ENCODE results near the gene PLXND1.
"Not testable (repeated sequence)": the region's sequence is repeated elsewhere in the genome, so short reads cannot be mapped to it uniquely, and the experiment has no call there.

Gene PLXND1, protein sequence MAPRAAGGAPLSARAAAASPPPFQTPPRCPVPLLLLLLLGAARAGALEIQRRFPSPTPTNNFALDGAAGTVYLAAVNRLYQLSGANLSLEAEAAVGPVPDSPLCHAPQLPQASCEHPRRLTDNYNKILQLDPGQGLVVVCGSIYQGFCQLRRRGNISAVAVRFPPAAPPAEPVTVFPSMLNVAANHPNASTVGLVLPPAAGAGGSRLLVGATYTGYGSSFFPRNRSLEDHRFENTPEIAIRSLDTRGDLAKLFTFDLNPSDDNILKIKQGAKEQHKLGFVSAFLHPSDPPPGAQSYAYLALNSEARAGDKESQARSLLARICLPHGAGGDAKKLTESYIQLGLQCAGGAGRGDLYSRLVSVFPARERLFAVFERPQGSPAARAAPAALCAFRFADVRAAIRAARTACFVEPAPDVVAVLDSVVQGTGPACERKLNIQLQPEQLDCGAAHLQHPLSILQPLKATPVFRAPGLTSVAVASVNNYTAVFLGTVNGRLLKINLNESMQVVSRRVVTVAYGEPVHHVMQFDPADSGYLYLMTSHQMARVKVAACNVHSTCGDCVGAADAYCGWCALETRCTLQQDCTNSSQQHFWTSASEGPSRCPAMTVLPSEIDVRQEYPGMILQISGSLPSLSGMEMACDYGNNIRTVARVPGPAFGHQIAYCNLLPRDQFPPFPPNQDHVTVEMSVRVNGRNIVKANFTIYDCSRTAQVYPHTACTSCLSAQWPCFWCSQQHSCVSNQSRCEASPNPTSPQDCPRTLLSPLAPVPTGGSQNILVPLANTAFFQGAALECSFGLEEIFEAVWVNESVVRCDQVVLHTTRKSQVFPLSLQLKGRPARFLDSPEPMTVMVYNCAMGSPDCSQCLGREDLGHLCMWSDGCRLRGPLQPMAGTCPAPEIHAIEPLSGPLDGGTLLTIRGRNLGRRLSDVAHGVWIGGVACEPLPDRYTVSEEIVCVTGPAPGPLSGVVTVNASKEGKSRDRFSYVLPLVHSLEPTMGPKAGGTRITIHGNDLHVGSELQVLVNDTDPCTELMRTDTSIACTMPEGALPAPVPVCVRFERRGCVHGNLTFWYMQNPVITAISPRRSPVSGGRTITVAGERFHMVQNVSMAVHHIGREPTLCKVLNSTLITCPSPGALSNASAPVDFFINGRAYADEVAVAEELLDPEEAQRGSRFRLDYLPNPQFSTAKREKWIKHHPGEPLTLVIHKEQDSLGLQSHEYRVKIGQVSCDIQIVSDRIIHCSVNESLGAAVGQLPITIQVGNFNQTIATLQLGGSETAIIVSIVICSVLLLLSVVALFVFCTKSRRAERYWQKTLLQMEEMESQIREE (N-terminal part only)

DNA sequence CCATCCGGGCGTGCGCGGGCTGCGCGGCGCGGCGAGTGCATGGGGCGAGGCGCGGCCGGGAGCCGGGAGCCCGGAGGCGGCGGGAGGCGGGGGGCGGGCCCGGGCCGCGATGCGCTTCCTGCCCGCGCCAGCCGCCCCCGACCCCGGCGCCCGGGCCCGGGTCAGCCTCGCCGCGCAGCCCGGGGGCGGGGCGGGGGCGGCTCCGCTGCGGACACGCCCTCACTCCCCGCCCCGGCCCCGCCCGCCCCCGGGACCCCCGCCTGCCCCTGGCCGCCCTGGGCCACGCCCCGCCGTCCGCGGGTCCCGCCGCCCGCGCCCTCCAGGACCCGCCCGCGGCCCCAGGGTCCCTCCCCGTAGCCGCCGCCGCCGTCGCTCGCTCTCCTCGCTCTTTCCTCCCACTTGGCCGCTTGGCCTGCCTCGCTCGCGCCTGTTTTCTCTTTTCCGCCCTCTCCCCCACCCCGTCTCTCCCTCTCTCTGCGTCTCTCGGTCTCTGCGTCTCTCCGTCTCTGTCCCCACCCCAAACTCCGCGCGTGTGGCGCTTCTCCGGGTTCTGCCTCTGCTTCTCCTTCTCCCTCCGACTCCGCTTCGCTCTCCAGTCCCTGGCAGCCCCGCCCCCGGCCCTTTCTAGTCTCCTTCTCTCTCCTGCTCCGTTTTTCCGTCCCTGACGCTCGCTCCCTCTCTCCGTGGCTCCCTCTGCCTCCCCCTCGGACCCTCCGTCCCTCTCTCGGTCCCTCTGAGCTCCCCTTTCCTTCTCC is at the start of gene PLXND1:
TSS of gene PLXND1 (minus strand) at position 41 of the 755 bp plus-strand sequence. CDS start at position 4, 37 bp downstream.
- DNase-seq = peak; percentile 87

DNA sequence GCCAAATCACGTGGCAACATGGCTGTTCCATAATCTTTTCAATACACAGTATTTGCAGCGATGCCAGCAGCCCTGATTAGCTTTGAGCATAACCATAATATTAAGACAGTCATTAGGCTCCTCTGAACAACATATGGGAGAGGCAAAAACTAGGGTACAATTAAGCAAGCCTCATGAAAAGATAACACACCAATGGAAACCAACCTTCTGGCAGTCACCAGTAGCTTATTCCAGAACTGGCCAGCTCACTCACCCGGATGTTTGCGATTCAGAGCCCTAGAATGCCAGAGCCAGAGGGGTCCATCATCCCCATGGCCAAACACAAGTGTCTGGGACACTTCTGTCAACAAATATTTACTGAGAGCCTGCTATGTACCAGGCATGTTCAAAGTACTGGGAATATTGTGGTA is 48.8 kb upstream of the PLXND1 start:
- no peak for DNase-seq

DNA sequence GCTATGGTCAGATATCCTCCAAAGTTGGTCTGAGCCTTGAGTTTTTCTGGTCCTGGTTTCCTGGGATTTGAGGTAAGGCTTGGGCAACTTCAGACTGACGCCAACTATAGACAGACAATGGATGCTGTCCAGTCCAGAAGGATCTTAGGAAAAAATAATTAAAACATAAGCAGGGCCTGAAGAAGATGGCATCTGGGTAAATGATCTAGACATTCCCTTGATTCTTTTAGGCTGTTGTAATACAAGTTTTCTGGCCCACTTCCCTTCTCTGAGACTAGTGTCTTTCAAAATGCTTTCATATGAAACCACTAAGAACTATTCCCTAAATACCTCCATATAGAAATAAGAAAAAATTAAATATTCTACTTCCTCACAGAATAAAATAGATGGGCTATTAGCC is 47.7 kb upstream of the PLXND1 start:
- DNase-seq = no peak

DNA sequence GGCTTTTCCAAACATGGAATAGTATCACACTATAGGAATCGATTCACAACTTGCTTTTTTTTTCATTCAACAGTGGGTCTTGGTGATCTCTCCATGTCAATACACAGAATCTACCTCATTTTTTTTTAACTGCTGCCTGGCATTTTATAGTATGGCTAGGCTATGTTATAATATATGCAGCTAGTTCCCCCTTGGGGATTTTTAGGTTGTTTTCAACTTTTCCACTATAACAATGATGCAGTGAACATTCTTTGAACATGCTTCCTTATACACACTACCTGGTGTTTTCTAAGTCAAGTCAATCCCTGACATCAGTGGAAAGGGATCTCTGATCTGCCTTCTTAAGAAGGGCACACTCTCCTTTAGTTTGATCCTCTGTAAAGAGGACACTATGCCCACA is 46.5 kb upstream of the PLXND1 start:
- no peak for DNase-seq

DNA sequence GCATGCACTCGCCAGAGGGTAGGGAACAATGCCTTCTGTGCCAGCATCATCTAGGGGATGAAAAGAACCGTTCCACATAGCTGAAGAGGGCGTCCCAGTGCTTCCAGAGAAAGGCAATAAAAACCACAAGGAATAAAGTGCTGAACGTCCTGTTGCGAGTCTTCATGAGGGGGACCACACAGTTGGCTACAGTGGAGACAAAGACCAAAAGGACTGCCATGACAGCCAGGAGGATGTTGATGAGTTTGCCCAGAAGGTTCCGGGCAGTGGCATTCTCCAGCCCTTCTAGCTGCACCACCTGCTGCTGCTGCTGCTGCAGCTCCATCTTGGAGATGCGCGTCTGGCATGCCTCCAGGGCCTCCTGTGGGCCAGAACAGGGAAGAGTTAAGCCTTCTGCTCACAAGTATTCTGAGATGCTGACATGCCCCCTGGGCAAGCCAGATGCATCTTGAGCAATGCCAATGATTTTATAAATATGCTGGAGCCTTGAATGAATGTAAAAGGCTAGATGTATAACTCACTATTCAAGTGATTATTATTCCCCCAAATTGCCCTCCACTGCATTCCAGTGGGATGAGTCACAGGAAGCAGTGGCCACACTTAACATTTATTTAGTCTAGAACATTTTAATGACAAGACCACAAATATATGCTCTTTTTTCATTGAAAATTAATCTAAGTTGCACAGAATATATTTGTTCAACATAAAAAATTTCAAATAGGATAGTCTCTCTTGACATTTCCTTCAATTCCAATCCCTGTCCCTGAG is 45.1 kb upstream of the PLXND1 start:
- DNase-seq = peak; percentile 28

DNA sequence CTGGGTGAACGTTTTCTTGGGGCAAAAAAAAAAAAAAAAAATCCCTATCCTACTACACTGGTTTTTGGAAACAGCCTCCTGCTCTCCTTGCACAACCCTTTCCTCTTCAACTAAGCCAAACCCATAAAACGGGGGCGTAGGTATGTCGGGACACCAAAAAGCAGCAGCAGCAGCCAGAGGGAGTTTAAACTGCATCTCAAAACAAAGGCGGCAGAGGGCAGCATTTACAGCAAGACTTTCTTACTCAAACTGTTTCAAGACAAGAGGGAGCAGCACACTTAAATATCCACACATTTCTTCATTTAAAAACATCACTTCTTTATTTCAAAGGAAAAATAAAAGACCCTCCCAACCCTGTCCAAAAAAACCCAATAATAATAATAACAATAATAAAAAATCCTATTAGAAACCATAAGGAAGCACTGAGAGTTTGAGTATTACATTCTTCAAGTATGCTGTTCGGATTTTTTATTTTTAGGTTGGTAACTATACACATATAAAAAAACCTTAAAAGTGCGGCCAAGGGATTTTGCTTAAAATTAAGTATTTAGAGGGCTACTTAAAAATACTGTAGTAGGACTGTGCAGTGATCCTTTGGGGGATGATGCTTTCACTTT is 43.9 kb upstream of the PLXND1 start:
- DNase-seq = peak; percentile 85

DNA sequence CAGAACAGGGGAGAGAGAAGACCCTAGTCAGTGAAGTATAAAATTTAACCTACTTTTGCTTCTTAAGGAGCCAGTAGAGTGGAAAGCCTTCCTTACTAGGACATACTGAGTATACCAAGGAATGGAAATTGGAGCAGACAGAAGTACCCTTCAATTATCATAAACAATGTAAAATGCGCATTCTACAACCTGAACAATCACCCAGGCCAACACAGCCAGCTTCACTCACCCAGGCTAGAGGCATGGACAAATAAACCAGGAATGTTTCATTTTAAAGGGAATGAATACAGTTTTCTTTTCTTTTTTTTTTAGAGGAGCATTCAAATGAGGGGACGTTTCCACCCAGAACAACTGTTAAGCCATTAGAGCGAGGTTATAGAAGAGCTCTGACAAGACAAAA is 41.9 kb upstream of the PLXND1 start:
- no peak for DNase-seq

DNA sequence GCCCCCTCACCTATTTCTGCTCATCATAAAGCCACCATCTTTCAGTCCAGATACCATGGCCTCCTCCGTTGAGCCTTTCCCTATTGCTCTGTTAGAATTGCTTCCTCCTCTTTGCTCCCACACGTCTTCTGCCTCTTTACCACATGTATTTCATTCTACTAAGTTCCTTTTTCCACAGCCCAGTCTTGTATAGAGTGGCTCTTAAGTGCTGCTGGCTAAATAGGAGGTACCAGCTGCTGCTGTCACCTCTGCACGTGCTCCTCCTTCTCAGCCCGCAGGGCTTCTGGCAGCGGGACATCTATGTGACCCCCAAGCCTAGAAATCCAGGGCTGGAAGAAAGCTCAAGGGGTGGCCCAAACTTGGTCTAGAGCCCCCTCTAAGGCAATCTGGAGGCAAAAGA is 38.8 kb upstream of the PLXND1 start:
- no peak for DNase-seq

DNA sequence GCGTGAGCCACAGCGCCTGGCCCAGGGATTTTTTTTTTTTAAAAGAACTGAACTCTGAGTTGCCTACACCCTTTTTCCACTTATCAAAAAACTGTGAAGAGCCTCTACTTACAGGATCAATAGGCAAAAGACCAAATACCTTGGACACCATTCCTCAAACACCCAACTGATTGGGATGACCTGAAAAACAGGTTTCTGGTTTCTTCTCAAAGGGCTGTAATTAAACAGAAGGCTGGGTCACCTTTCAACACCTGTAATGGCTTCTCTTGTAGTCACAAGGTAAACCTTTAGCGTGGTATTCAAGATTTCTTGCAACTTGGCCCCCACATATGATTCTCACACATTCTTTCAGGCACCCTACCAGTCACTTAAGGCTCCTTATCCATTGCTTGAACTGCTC is 38.4 kb upstream of the PLXND1 start:
- DNase-seq = no peak

DNA sequence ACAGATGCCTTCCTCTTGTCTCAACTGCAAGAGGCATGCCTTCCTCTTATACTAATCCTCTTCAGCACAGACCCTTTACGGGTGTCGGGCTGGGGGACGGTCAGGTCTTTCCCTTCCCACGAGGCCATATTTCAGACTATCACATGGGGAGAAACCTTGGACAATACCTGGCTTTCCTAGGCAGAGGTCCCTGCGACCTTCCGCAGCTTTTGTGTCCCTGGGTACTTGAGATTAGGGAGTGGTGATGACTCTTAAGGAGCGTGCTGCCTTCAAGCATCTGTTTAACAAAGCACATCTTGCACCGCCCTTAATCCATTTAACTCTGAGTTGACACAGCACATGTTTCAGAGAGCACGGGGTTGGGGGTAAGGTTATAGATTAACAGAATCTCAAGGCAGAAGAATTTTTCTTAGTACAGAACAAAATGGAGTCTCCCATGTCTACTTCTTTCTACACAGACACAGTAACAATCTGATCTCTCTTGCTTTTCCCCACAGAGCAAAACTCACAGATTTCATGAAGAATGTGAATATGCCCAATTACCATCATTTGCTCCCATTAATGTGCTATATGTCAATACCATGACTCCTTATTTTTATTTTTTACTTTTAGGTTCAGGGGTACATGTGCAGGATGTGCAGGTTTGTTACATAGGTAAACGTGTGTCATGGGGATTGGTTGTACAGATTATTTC is 35.2 kb upstream of the PLXND1 start:
- DNase-seq = not testable (repeated sequence)

DNA sequence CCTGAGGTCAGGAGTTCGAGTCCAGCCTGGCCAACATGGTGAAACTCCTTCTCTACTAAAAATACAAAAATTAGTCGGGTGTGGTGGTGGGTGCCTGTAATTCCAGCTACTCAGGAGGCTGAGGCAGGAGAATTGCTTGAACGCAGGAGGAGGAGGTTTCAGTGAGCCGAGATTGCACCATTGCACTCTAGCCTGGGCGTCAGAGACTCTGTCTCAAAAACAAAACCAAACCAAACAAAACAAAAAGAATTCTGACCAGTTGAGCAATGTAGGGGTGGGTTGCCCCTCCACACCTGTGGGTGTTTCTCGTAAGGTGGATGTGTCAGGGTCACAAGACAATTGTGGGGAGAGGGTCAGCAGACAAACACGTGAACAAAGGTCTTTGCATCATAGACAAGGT is 34.5 kb upstream of the PLXND1 start:
- DNase-seq = not testable (repeated sequence)

DNA sequence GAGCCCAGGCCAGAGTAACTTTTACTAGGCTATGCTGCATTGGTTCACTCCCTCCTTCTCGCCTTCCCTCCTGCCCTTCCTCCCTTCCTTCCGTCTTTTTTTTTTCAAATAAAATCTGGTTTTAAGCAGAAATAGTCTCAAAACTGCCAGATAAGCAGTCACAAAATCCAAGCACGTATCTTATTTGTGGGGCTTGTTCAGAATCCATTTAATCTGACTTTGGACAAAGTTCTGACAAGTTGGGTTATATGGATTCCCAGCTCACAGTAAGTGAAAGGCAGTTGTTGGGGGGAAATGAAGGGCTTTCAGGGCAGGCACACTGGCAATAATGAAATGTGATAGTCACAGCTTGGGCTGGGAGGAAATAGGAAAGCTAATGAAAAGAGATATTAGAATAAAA is 32.0 kb upstream of the PLXND1 start:
- no peak for DNase-seq

DNA sequence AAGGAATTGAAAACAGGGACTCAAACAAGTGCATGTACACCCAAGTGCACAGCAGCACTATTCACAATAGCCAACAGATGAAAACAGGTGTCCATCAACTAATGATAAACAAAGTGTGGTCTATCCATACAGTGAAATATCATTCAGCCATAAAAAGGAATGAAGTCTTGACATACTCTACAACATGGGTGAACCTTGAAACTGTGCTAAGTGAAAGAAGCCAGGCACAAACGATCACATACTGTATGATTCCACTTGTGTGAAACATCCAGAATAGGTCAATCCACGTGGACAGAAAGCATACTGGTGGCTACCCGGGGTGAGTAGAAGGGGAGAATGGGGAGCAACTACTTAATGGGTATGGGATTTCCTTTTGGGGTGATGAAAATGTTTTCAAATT is 29.6 kb upstream of the PLXND1 start:
- DNase-seq = no peak

DNA sequence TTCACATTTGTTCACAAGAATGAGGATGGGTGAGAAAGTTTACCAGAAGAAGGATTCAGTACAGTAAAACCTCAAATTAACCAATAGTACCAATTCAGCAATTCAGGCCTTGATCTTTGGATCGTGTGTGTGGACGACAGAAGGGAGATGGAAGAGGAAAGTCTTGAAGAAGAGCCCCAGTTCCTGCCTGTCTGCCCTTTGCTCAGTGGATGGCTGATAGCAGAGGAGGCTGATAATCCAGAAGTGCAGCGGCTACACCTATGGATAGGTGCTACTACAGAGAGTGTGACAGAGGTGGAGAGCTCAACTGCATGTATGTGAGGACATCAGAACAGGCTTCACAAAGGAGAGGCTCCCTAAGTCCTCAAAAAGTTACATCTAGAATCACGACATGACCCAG is 29.2 kb upstream of the PLXND1 start:
- DNase-seq = no peak

DNA sequence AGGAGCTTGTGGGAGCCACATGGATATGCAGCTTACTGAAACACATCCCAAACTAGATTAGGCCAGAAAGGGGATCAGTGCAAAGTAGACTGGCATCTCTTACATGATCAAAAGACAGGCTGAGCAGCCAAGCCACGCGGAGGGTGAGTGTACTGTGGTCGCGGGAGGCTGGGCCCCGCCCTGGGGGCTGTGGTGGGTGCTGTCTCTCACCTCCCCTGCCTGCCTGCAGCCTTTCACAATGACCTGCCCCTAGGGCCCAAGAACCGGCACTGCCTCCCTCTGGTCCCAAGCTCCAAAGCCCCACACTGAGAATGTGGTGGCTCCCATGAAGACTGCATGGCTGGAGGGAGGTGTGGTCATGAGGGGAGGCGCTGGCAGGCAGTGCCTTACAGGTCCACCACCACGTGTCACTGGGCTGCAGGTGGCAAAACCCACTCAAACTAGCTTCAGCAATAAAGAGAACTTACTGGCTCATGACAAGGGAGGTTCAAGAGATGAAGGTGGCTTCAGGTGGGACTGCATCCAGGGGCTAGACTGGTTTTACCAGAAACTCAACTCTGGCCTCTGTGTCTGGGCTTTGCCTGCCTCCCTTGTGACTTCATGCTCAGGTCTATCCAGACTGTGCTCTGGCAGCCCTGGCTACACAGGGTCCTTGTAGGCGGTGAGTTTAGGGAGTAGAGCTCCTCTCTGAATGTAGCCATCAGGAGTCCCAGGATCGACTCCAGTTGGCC is 27.4 kb upstream of the PLXND1 start:
- no peak for DNase-seq

DNA sequence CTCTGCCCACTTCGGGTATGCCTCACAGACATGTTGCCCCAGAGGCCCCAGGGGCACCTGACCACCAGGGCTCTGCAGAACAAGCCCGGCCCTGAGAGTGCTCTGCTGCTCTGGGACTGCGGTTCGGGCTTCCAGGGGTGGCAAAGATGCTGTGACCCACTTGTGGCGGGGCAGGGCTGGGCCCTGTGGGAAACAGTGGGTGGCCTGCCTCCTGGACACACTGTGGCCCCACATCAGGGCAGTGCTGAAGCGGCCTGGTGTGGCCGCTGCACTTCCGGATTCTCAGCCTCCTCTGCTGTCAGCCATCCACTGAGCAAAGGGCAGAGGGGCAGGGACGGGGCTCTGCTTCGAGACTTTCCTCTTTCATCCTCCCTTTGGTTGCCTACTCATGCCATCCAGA is 26.5 kb upstream of the PLXND1 start:
- no peak for DNase-seq

DNA sequence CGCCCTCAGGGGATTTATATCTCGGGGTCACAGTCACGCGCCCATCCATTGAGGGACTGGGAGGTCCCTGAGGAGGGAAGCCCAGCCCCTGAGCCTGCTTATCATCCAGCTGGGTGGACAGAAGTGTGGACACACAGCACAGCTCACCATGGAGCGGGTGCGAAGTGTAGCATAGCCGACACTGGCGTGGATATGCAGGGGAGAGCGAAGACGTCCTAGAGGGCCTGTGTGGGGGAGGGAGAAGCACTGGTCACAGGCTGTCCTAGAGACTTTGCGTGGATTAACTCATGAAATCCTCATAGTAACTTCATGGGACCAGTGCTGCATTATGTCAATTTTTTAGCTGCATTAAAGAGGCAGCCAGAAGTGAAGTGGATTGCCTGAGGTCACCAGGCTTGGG is 26.1 kb upstream of the PLXND1 start:
- no peak for DNase-seq

DNA sequence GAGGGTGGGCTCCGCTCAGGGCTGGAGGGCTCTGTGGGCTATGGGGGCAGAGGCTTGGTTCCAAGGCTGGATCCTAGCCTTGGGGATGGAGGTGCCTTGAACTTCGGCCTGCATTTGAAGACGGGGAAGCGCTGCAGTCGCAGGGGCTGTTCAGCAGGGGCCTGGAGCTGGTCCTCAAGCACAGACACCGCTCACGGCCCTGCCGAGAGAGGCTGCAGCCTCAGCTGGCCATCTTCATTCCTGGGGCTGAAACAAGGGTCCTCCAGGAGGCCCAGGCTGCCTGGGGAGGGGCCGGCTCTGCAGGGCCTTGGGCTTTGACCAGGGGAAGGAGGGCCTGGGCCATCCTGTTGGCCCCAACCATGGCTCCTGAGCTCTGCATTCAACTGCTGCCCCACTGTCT is 25.6 kb upstream of the PLXND1 start:
- no peak for DNase-seq

DNA sequence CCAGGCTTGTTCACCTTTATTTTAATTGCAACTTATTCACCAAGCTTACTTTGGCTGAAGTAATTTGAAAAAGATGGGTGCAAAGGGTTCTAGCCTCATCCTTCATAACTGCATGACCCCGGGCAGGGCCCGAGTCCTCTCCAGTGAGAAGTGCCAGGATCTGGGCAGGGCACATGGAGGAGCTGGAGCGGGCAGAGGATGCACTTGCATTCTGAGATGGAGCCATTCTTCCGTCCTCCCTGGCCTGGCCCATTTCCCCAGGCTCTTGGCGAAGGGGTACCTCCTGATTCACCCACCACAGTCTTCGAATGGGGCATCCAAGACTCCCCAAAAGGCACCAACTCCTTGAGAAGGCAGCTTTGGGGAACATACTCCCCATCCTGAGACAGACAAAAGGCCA is 22.5 kb upstream of the PLXND1 start:
- no peak for DNase-seq

DNA sequence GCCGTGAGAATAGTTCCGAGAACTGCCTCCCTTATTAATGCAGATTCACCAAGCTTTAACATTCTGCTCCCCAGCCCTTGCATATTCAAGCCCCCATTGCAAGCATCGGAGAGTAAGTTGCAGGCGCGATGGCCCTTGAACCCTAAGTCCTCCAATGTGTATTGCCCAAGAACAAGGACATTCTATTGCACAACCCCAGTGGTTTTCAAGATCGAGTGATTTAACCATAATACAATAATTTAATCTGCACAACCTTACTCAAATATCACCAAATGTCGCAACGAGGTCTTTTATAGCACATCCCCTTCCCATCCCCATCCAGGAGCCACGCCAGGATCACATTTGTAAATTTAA is 21.7 kb upstream of the PLXND1 start:
- DNase-seq = no peak
